WTC11 (cell line): ENCODE measurements around the gene NFIX. TPM values are rescaled to one million over a fixed set of nuclear protein-coding genes. Genes with fewer than 3 reads are reported as not detected.

Experiments used
- ATAC-seq: fragments of 200-7000 bp; cut with Tn5 transposase; 2 replicates; pipeline ENCODE4 v1.10.0; 2021; ENCODE audit warnings: mild to moderate bottlenecking, moderate library complexity
- CTCF ChIA-PET: fragments of 300-600 bp; sonication (Branson Sonifier 250); formaldehyde crosslinking; loops from one replicate; lab custom pipeline; 2021; ENCODE audit warnings: antibody characterized with exemption; lab: Charles Lee
- POLR2A ChIA-PET: fragments of 350-600 bp; sonication (Branson Sonifier 250); formaldehyde crosslinking; loops from one replicate; lab custom pipeline; 2021; ENCODE audit warnings: antibody characterized with exemption; lab: Charles Lee
- DNase-seq: peaks from one replicate; pipeline ENCODE4 v3.0.0; 2021; ENCODE audit warnings: low spot score
- H3K27ac Mint-ChIP-seq: 2 replicates; pipeline ENCODE4 v1.8.0; 2021; ENCODE audit warnings: mixed read lengths
- H3K27me3 Mint-ChIP-seq: 2 replicates; pipeline ENCODE4 v1.8.0; 2021; ENCODE audit warnings: low read depth, mild to moderate bottlenecking, moderate library complexity, mixed read lengths
- H3K36me3 Mint-ChIP-seq: 2 replicates; pipeline ENCODE4 v1.8.0; 2021; ENCODE audit warnings: mixed read lengths
- H3K4me1 Mint-ChIP-seq: 2 replicates; pipeline ENCODE4 v1.8.0; 2022; ENCODE audit warnings: mixed read lengths
- H3K4me3 Mint-ChIP-seq: 2 replicates; pipeline ENCODE4 v1.8.0; 2021; ENCODE audit warnings: mild to moderate bottlenecking, moderate library complexity, mixed read lengths
- H3K9me3 Mint-ChIP-seq: 2 replicates; pipeline ENCODE4 v1.8.0; 2021; ENCODE audit warnings: mixed read lengths
- ATF3 ChIP-seq: sonication (generic); formaldehyde crosslinking; conservative IDR thresholded peaks from 2 replicates; pipeline ENCODE4 v1.8.1; 2022; ENCODE audit warnings: mild to moderate bottlenecking, missing genetic modification reagents
- CTCF ChIP-seq: fragments of 200-600 bp; IDR thresholded peaks from 2 replicates; pipeline ENCODE4 v1.8.0; 2022; ENCODE audit warnings: antibody characterized with exemption
- E2F4 ChIP-seq: sonication (generic); formaldehyde crosslinking; IDR thresholded peaks from 2 replicates; pipeline ENCODE4 v1.8.1; 2022; ENCODE audit warnings: low read depth, mild to moderate bottlenecking, moderate library complexity, missing genetic modification reagents, borderline replicate concordance
- E2F5 ChIP-seq: sonication (generic); formaldehyde crosslinking; IDR thresholded peaks from 2 replicates; pipeline ENCODE4 v1.8.1; 2022; ENCODE audit warnings: mild to moderate bottlenecking, moderate library complexity, missing genetic modification reagents
- EMX1 ChIP-seq: fragments of 250-450 bp; sonication (Bioruptor Pico); IDR thresholded peaks from 2 replicates; pipeline ENCODE4 v1.8.0; 2021; ENCODE audit warnings: mild to moderate bottlenecking
- GABPB1 ChIP-seq: sonication (generic); formaldehyde crosslinking; IDR thresholded peaks from 2 replicates; pipeline ENCODE4 v1.8.1; 2023; ENCODE audit warnings: mild to moderate bottlenecking, missing genetic modification reagents
- MAX ChIP-seq: sonication (generic); formaldehyde crosslinking; IDR thresholded peaks from 2 replicates; pipeline ENCODE4 v1.8.0; 2022; ENCODE audit warnings: mild to moderate bottlenecking, missing genetic modification reagents
- NFYB ChIP-seq: sonication (generic); formaldehyde crosslinking; conservative IDR thresholded peaks from 2 replicates; pipeline ENCODE4 v1.8.0; 2022; ENCODE audit warnings: low read depth, missing genetic modification reagents
- OVOL2 ChIP-seq: fragments of 250-450 bp; sonication (Bioruptor Pico); IDR thresholded peaks from 2 replicates; pipeline ENCODE4 v1.9.0; 2021; ENCODE audit warnings: mild to moderate bottlenecking, borderline replicate concordance
- PRRX2 ChIP-seq: fragments of 250-450 bp; sonication (Bioruptor Pico); IDR thresholded peaks from 2 replicates; pipeline ENCODE4 v1.8.0; 2021; ENCODE audit warnings: mild to moderate bottlenecking
- SP1 ChIP-seq: sonication (generic); formaldehyde crosslinking; conservative IDR thresholded peaks from 2 replicates; pipeline ENCODE4 v1.8.1; 2022; ENCODE audit warnings: missing genetic modification reagents
- ZNF232 ChIP-seq: sonication (generic); formaldehyde crosslinking; IDR thresholded peaks from 2 replicates; pipeline ENCODE4 v1.8.0; 2022; ENCODE audit warnings: mild to moderate bottlenecking, missing genetic modification reagents
- ZNF281 ChIP-seq: sonication (generic); formaldehyde crosslinking; IDR thresholded peaks from 2 replicates; pipeline ENCODE4 v1.8.0; 2023; ENCODE audit warnings: mild to moderate bottlenecking, missing genetic modification reagents
- ZNF416 ChIP-seq: fragments of 250-450 bp; sonication (Bioruptor Pico); IDR thresholded peaks from 2 replicates; pipeline ENCODE4 v1.9.0; 2021; ENCODE audit warnings: mild to moderate bottlenecking, inconsistent platforms
- ZNF512 ChIP-seq: sonication (generic); formaldehyde crosslinking; IDR thresholded peaks from 2 replicates; pipeline ENCODE4 v1.8.1; 2022; ENCODE audit warnings: missing genetic modification reagents, borderline replicate concordance
- ZSCAN18 ChIP-seq: fragments of 250-450 bp; sonication (Bioruptor Pico); IDR thresholded peaks from 2 replicates; pipeline ENCODE4 v2.1.2; 2022; ENCODE audit warnings: mild to moderate bottlenecking, moderate library complexity
- total RNA-seq: library from RNA; stranded (reverse); gene quantifications from 3 replicates; pipeline ENCODE4 v1.2.3, GENCODE V29; 2021

The NFIX gene
- total RNA-seq, 1 experiment from 2014 or later, result 1.4 TPM

- H3K4me1 Mint-ChIP-seq, result peaks cover 6% of the 10 kb centered on the region; the same call in 1 of the 2 replicates
- no peak overlapping the region for H3K27ac Mint-ChIP-seq
- H3K36me3 Mint-ChIP-seq, result no peaks in the 10 kb centered on the region
- ATAC-seq (no peak), DNase-seq (no peak)
- no peak overlapping the region for H3K4me3 Mint-ChIP-seq
- CTCF ChIA-PET, result interaction anchor here (0.6 to 4.6 kb wide), 9 partner anchors 22 to 179 kb away, joined by 3 to 66 read pairs (median 6); no protein-coding TSS in a partner anchor
- POLR2A ChIA-PET, result no interaction called here
- TF ChIP-seq ZNF512 (CRISPR knock-in tag) (0 out of 2 replicates have a peak, but pooled peaks have one; percentile 60), ZNF281 (CRISPR knock-in tag) (no peak)
- H3K27me3 Mint-ChIP-seq, result peaks cover 39% of the 10 kb centered on the region
- H3K9me3 Mint-ChIP-seq, result no peaks in the 10 kb centered on the region
These were observed 12.2 kb upstream of the NFIX start for GRCh38 chr19:12983091-12983490.

- POLR2A ChIA-PET, result no interaction called here
- peak; percentile 37; the same call in 1 of the 2 replicates for TF ChIP-seq SP1
- TF ChIP-seq ATF3 (CRISPR knock-in tag), result no peak
- 0 out of 2 replicates have a peak, but pooled peaks have one; percentile 47 for TF ChIP-seq E2F4 (CRISPR knock-in tag)
- TF ChIP-seq PRRX2 (CRISPR knock-in tag), result no peak
- TF ChIP-seq NFYB (CRISPR knock-in tag), result no peak
- no peak for TF ChIP-seq OVOL2 (CRISPR knock-in tag)
- peak; percentile 6; the same call in 1 of the 2 replicates for TF ChIP-seq MAX
- peak; percentile 97 for TF ChIP-seq GABPB1 (CRISPR knock-in tag)
- 0 out of 2 replicates have a peak, but pooled peaks have one; percentile 38 for TF ChIP-seq ZSCAN18 (CRISPR knock-in tag)
- peak; percentile 87; the same call in 1 of the 2 replicates for TF ChIP-seq E2F5 (CRISPR knock-in tag)
- peak; percentile 42; the same call in 1 of the 2 replicates for TF ChIP-seq EMX1 (CRISPR knock-in tag)
- peak; percentile 94 for TF ChIP-seq CTCF
- TF ChIP-seq ZNF232 (CRISPR knock-in tag), result no peak
- 0 out of 2 replicates have a peak, but pooled peaks have one; percentile 57 for TF ChIP-seq ZNF416 (CRISPR knock-in tag)
- DNase-seq, result peak; percentile 81
- CTCF ChIA-PET, result interaction anchor here (0.5 to 4.6 kb wide), 14 partner anchors 18 to 178 kb away, joined by 3 to 66 read pairs (median 4); no protein-coding TSS in a partner anchor
- H3K36me3 Mint-ChIP-seq, result no peaks in the 10 kb centered on the region
- no peak overlapping the region for H3K27ac Mint-ChIP-seq
- no peak overlapping the region for H3K4me3 Mint-ChIP-seq
- no peaks in the 10 kb centered on the region for H3K9me3 Mint-ChIP-seq
- H3K4me1 Mint-ChIP-seq, result peaks cover 6% of the 10 kb centered on the region; the same call in 1 of the 2 replicates
- H3K27me3 Mint-ChIP-seq, result peaks cover 39% of the 10 kb centered on the region
- peak; percentile 76 for ATAC-seq
These were observed 11.6 kb upstream of the NFIX start for GRCh38 chr19:12983542-12984142.
